NCI-H345 treated with DMSO at 0.1 percent for 48 hours (cell line): ENCODE measurements around the gene FRMD4A.

Source experiments
- DNase-seq: peaks from one replicate; lab custom pipeline; 2025; ENCODE audit not compliant: unreplicated experiment; lab: John Stamatoyannopoulos, UW

The FRMD4A gene

GRCh38 chr10:14345262-14345661 lies 14.5 kb upstream of the FRMD4A start:
- no peak for DNase-seq

- no peak for DNase-seq
Observed at GRCh38 chr10:14340051-14340744, 9.5 kb upstream of the FRMD4A start.

- DNase-seq, result no peak
Observed at GRCh38 chr10:14336736-14337135, 6.0 kb upstream of the FRMD4A start.

DNA sequence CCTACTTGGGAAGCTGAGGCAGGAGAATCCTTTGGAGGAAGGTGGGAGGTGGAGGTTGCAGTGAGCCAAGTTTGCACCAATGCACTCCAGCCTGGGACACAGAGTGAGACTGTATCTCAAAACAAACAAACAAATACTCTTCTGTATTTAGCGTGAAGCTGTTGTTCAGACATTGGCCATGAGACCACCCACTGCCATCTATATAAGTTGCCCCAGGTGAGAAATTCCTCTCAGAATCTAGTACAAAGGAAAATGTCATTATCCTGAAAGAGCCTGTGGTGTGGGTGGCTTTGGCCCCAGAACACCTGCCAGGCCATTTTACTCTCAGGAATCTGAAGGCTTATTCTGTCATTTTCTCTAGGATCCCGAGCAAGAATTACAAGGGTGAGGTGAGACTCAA lies 4.0 kb upstream of the FRMD4A start:
- DNase-seq, result no peak

DNA sequence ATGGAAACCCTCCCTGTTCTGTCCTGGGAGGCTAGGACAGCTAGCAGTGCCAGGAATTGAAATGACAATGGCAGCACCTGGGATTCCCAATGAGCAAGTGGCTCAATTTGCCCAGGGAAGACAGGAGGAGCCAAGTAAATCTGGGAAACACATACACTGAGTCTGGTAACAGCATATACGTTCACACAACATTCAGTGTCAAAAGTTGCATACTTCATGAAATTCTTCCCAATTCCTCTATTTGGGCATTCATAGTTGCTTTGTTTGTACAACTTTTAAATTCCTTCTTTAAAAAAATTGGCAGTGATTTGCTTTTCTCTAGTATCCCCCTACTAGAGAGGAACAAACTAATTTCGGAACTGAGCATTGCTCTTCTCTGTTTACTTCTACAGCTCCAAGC lies 2.9 kb upstream of the FRMD4A start:
- DNase-seq, result no peak

- DNase-seq, result no peak
Observed at GRCh38 chr10:14332903-14333302, 2.2 kb upstream of the FRMD4A start.

GRCh38 chr10:14329746-14330173 lies 964 bp downstream of the FRMD4A start:
- DNase-seq, result no peak

DNA sequence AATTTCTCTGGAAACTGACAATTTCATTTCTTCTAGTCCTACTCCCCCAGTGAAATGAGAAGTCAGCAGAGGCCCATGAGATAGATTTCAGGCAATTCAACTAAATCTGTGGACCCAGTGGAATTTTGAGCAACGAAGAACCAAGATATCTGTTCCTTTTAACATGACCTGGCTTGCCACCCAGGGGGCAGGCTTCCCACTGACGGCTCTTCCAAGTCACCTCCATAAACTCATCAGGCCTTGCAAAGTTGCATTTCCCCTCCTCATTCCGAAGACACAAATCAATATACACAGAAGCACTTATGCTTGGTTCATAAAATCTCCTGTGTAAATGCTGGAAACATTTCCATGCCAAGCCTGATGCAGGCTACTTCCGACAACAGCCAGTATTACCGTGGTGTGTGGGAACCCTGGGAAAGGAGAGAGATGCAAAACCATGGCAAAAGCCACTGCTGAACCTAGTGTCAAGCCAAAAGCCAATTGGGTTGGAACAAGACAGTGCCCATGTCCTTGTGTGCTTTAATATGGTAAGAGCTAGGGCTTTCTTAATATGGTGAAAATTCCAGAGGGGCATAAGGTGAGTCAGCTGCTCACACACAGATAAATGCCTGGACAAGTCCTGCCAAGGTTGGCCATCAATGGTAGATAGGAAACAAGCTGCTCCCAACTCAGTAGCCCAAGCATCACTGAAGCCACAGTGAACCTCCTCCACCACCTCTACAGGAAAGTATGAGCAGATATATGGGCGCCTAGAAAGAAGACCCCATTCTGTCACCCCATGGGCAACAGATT lies 1.6 kb downstream of the FRMD4A start:
- no peak for DNase-seq

DNA sequence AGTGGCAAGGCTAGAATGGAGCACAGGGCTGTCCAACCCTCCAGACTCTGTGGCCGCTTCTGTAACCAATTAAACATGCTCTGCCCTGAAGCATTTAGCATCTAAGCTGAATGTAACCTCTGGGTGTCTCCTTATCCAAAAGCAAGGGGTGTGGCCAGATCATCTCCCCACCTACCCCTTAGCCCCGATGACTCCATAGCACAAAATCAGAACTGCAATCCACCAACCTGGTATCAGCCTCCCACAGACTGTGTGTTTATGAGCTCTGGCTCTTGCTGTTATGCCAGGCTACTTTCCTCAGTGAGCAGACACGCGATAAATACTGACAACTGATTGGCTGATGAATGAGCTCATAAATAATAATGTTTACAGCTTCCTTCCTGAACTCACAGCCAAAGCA lies 3.2 kb downstream of the FRMD4A start:
- DNase-seq, result no peak

DNA sequence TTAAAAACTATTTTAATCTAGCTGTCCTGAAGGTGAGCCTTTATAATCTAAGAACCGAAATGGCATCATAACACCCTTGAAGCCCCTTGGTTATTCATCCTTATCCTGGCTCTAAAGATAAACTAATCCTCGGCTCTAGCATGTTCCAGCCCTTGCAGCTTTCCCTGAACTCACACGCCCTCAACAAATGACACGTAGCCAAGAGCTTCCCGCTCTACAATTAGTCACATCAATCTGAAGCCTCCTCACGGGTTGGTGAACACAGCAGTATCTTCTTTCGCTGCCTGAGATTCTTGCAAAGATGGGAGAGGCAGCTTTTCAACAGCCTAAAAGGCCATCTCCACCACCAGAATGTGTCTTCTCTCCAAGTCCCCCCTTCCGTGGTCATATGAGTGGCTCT lies 4.1 kb downstream of the FRMD4A start:
- DNase-seq, result no peak

GRCh38 chr10:14325325-14325955 lies 5.3 kb downstream of the FRMD4A start:
- DNase-seq, result no peak

GRCh38 chr10:14322526-14323188 lies 8.1 kb downstream of the FRMD4A start:
- no peak for DNase-seq

DNA sequence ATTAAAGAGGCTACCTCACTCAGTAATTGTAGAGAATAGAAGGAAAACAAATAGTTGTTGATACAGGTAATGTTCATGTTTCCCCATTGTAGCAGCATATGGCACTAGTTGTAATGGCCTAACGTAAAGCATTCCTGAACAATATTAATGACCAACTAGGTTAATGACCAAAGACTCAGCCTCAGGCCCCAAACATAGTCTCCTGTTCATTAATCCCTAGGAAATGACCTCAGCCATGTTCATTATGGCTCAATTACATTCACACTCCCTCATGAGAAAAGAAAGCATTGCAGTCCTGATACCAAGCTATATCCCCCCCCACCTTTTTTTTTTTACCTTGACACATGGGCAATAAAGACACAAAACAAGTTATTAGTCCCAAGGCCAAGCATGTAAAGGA lies 12.7 kb downstream of the FRMD4A start:
- no peak for DNase-seq

- DNase-seq, result no peak
Observed at GRCh38 chr10:14312014-14312413, 18.7 kb downstream of the FRMD4A start.

- DNase-seq, result no peak
Observed at GRCh38 chr10:14311206-14311957, 19.3 kb downstream of the FRMD4A start.

- no peak for DNase-seq
Observed at GRCh38 chr10:14309593-14309992, 21.1 kb downstream of the FRMD4A start.

DNA sequence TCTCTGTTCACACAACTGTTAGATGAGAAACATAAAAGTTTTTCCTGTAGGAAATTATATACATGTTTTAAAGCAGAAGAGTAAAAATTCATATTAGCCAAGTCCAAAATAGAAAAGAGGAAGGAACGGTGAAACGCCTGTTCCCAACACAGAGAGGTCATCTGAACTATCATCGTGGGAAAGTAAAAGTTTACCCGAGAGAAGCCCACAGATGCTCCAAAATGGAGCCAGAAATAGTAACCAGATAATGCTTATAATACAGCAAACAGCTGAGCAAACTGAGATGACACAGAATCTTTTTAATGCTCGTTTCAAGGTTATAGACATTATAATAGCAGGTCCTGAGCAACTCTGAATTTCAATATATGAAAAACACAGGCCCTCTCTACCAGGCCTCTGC lies 24.5 kb downstream of the FRMD4A start:
- DNase-seq, result no peak

DNA sequence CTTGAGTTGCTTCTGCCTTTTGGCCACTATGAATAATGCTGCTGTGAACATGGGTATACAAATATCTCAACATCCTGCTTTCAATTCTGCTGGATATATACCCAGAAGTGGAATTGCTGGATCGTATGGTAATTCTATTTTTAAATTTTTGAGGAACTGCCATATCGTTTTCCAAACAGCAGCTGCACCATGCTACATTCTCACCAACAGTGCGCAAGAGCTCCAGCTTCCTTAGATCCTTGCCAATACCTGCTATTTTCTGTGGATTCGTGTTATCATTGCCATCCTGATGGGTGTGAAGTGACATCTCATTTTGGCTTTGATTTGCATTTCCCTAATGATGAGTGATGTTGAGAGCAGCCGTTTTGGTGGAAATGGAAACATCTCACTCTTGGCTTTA lies 26.7 kb downstream of the FRMD4A start:
- DNase-seq, result no peak

- DNase-seq, result no peak
Observed at GRCh38 chr10:14302035-14302434, 28.7 kb downstream of the FRMD4A start.

DNA sequence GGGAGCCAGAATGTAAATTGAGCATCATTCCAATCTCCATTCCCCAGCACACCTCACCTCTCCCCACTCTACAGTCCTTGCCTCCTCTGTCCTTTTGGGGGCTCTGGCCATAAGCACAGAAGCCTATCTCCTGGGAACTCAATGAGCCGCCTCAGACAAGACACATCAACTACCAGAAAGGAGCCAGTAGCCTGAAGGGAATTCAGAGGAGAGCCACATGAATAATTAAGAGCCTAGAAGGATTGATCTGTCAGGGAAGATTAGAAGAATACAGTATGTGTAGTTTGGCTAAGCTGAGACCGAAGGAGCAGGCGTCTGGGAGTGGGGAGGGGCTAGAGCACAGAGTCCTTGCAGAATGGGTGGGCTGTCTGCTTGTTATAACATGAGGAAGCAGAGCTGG lies 31.2 kb downstream of the FRMD4A start:
- DNase-seq, result no peak
